Right lobe of liver (tissue), 6 donors: ENCODE results near the gene CCDC112. TPM values are rescaled to one million over a fixed set of nuclear protein-coding genes. Genes with fewer than 3 reads are reported as not detected.

Experiments used
- ATAC-seq, 4 donors: fragments of 200-7000 bp; cut with Tn5 transposase; one replicate each; pipeline ENCODE4 v1.9.1; 2020; ENCODE audit warnings: mild to moderate bottlenecking in 4 of 4, moderate library complexity in 4 of 4
- DNase-seq, 3 donors: peaks; one replicate each; pipeline ENCODE4 v3.0.0-alpha.2; 2020
- H3K27ac ChIP-seq, 3 donors: fragments of 200-600 bp; one replicate each; pipeline ENCODE4 v1.8.0; 2022
- H3K27me3 ChIP-seq, 2 donors: fragments of 200-600 bp; one replicate each; pipeline ENCODE4 v1.8.0; 2022
- H3K36me3 ChIP-seq, 4 donors: fragments of 200-600 bp; sonication (generic) in 1 of 4; one replicate each; pipeline versions ENCODE4 v1.5.1 to v1.8.0; 2017 to 2022; ENCODE audit warnings: control low read depth in 1 of 4
- H3K4me1 ChIP-seq, 4 donors: fragments of 200-600 bp; sonication (generic) in 1 of 4; one replicate each; pipeline versions ENCODE4 v1.5.1 to v1.8.0; 2017 to 2022; ENCODE audit warnings: control low read depth in 1 of 4
- H3K4me3 ChIP-seq, 3 donors: fragments of 200-600 bp; one replicate each; pipeline ENCODE4 v1.8.0; 2022
- H3K9me3 ChIP-seq, 4 donors: fragments of 200-600 bp; sonication (generic) in 1 of 4; one replicate each; pipeline versions ENCODE4 v1.5.1 to v1.8.0; 2017 to 2022; ENCODE audit warnings: control low read depth in 1 of 4
- POLR2A ChIP-seq: fragments of 450-650 bp; IDR thresholded peaks from one replicate; pipeline ENCODE4 v1.6.1; 2017; ENCODE audit warnings: antibody characterized with exemption, mild to moderate bottlenecking
- WGBS: methylation state at CpG from one replicate; pipeline ENCODE4 v1.1.6; 2018; ENCODE audit warnings: low coverage, low lambda C conversion rate; ENCODE audit not compliant: insufficient coverage; ENCODE audit errors: missing lambda C conversion rate; 5-methylcytosine and 5-hydroxymethylcytosine counted together
- intact Hi-C, 2 donors: fragments of 100-400 bp; cut with DNase I; formaldehyde crosslinking; loops; one replicate each; pipeline versions ENCODE4 v1.11.2 to v1.14.1; 2022
- long read RNA-seq: library from polyadenylated mRNA; unstranded; transcript quantifications from one replicate; pipeline ENCODE4 v2.0.0, GENCODE V29; 2019
- total RNA-seq, 6 experiments: library from RNA; depleted of rRNA in 2 of 6; stranded (reverse); fragments of >200 nt in 2 of 6; fragmentation: NEBNext Ultra II Directional in 3 of 6; extraction: Animal tissue kit (Norgen Biotek cat#: 25700) in 3 of 6; gene quantifications; one replicate each; pipeline versions ENCODE4 v1.1.0 to v1.2.4, GENCODE V29; 2016 to 2023
- TF ChIP-seq, protein P1 (sequence below), 4 donors: fragments of 200-600 bp in 3 of 4; fragments of 450-650 bp in 1 of 4; IDR thresholded peaks; one replicate each; pipeline versions ENCODE4 v1.5.1 to v1.8.0; 2016 to 2022; ENCODE audit warnings: antibody characterized with exemption in 4 of 4, mild to moderate bottlenecking in 2 of 4
- donor health status: DM: no; HTN: yes; CAD: no.
- donor health status: DM: no; HTN: no; CAD: no.
- donor health status: DM: no; HTN: no; CAD: no.
- donor health status: DM: no; HTN: yes; CAD: no.
- donor health status: DM: no; HTN: yes; CAD: no.

CCDC112 gene, protein sequence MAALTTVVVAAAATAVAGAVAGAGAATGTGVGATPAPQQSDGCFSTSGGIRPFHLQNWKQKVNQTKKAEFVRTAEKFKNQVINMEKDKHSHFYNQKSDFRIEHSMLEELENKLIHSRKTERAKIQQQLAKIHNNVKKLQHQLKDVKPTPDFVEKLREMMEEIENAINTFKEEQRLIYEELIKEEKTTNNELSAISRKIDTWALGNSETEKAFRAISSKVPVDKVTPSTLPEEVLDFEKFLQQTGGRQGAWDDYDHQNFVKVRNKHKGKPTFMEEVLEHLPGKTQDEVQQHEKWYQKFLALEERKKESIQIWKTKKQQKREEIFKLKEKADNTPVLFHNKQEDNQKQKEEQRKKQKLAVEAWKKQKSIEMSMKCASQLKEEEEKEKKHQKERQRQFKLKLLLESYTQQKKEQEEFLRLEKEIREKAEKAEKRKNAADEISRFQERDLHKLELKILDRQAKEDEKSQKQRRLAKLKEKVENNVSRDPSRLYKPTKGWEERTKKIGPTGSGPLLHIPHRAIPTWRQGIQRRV
- total RNA-seq, result 1 to 10 TPM in 2 of 6 experiments, under 1 TPM in 4; 0.49 to 1.8 (median 0.93) TPM
- long read RNA-seq, partial matches to known transcripts, result 1 of 1 reads
- long read RNA-seq, other reads (novel, unspliced or antisense), result 0 of 1 reads

DNA sequence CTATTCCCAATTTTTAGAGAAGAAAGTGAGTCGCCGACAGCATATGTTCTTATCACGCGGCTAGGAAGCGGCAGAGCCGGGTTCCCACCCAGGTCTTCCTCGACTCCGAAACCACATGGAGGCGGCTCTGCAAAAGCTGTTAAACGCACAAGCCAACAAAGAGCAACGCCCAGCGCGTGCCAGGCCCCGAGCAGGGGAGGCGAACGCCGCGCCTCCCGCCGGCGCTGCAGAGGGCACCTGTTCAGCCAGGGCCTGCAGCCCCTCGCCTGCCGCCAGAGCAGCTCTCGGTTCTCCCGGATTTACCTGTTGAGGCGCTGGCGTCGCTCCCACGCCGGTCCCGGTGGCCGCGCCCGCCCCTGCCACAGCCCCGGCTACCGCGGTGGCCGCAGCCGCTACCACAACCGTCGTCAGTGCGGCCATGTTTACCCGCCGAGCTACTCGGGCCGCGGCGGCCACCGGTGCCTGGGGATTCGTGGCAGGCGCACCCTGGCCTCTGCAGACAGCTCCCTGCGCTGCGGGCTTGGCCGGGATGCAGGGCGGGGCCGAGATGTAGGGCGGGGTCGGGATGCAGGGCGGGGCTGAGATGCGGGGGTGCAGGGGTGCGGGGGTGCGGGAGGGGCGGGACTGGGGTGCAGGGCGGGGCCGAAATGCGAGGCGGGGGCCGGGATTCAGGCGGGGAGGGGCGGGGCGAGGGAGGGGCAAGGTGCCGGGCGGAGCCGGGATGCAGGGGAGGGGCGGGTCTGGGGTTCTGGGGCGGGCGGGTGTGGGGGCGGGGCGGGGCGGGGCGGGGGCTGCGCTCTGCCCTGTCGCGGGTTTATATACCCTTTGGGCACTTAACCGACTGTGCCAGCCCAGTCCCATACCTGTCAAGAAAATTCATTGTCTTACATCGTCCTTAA, at the start of gene CCDC112:
TSS of gene CCDC112 (minus strand) at position 531 of the 899 bp plus-strand sequence. CDS start at position 420, 111 bp downstream.
- intact Hi-C loops, result no loop called here
- TF ChIP-seq, protein P1, sequence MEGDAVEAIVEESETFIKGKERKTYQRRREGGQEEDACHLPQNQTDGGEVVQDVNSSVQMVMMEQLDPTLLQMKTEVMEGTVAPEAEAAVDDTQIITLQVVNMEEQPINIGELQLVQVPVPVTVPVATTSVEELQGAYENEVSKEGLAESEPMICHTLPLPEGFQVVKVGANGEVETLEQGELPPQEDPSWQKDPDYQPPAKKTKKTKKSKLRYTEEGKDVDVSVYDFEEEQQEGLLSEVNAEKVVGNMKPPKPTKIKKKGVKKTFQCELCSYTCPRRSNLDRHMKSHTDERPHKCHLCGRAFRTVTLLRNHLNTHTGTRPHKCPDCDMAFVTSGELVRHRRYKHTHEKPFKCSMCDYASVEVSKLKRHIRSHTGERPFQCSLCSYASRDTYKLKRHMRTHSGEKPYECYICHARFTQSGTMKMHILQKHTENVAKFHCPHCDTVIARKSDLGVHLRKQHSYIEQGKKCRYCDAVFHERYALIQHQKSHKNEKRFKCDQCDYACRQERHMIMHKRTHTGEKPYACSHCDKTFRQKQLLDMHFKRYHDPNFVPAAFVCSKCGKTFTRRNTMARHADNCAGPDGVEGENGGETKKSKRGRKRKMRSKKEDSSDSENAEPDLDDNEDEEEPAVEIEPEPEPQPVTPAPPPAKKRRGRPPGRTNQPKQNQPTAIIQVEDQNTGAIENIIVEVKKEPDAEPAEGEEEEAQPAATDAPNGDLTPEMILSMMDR (IDR thresholded peaks at IDR 0.05), result no peak
- TF ChIP-seq POLR2A, result no peak
- H3K27ac ChIP-seq, result no peak within 1 kb of the TSS
- 1% methylated on average over 44 of the region's 86 CpGs for WGBS
- peak within 1 kb of the TSS; percentile 82 to 85 (median 85) for H3K4me3 ChIP-seq
- no peaks in the 10 kb centered on the region for H3K9me3 ChIP-seq
- H3K4me1 ChIP-seq, result peaks cover 0 to 9% (median 0%) of the 10 kb centered on the region in 4 donors
- H3K27me3 ChIP-seq, result no peaks in the 10 kb centered on the region
- H3K36me3 ChIP-seq, result no peaks in the 10 kb centered on the region
- ATAC-seq (peak; percentile 91 to 97 (median 95)), DNase-seq (peak; percentile 82 to 88 (median 83))

DNA sequence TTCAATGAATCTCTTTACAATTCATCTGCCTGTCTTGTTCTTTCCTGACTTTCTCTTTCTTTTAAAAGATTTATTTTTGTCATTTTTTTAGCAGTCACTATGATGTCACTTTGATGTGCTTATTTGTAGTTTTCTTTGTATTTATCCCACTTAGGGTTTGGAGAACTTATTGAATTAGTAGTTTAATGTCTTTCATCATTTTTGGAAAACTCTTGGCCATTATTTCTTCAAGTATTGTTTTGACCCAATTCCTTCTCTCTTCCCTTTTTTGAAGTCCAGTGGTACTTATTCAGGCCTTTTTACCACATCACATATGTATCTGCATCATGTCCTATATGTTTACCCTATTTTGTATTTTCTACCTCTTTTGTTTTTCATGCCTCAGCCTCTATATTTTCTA, 48.9 kb upstream of the CCDC112 start:
- no peaks in the 10 kb centered on the region for H3K36me3 ChIP-seq
- intact Hi-C loops, result no loop called here
- TF ChIP-seq, protein P1 (IDR thresholded peaks at IDR 0.05), result no peak
- H3K27me3 ChIP-seq, result no peaks in the 10 kb centered on the region
- no peaks in the 10 kb centered on the region for H3K9me3 ChIP-seq
- no peak for DNase-seq
- ATAC-seq, result no peak
- peaks cover 0 to 17% (median 3%) of the 10 kb centered on the region in 4 donors for H3K4me1 ChIP-seq
- H3K4me3 ChIP-seq, result no peak overlapping the region
- no peak overlapping the region for H3K27ac ChIP-seq

DNA sequence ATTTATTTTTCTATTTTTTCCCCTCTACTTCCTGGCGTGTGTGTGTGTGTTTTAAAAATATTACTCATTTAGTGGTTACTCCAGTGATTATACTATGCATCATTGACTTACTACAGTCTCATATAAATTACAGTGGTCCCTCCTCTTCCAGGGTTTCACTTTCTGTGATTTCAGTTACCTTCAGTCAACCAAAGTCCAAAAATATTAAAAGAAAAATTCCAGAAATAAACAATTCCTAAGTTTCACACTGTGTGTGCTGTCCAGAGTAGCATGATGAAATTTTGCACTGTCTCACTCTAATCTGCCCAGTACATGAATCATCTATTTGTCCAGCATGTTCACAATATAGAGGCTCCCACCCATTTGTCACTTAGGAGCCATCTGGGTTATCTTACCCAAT, 47.4 kb upstream of the CCDC112 start:
- no peaks in the 10 kb centered on the region for H3K36me3 ChIP-seq
- H3K27ac ChIP-seq, result no peak overlapping the region
- H3K9me3 ChIP-seq, result no peaks in the 10 kb centered on the region
- no peak for DNase-seq
- intact Hi-C loops, result no loop called here
- 22% methylated on average over 1 of the region's 1 CpG for WGBS
- peak in 2 of 4 donors; percentile 63 to 93 for ATAC-seq
- no peak overlapping the region for H3K4me3 ChIP-seq
- TF ChIP-seq, protein P1 (IDR thresholded peaks at IDR 0.05), result no peak
- TF ChIP-seq POLR2A, result no peak
- H3K4me1 ChIP-seq, result peaks cover 0 to 8% (median 3%) of the 10 kb centered on the region in 4 donors
- H3K27me3 ChIP-seq, result no peaks in the 10 kb centered on the region

DNA sequence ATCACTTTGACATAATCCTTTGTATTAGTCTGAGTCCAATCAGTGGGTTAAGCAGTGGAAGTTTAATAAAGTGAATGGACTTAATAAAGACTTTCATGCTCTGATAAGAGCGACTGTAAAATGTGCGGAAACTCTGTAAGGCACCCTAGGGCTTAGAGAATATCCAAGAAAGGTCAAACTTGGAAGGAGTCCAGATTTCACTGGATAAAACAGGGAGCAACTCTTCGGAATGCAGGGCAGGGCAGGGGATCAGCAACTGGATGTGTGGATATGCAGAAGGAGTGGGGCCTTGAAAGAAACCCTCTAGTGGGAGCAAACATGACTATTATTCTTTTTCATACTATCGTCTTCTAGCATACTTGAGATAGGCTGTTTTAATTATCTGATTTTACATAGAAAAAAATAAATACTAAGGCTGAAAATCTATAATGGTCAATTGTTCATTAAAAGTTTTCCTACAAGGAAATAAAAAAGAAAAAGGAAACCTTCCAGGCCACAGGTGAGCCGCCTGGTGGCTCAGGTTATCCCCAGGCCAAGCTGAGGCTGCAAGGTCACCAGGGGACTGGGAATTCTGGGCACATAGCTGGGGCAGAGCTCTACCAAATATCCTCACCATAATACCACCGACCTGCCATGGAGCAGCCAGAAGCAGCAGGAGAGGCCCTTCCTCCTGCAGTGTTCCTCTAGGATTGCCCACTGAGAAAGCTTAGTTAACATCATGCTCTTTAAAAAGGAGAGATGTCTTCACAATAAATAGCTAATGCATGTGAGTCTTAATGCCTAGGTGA, 46.3 kb upstream of the CCDC112 start:
- Histone ChIP-seq H3K36me3 (no peaks in the 10 kb centered on the region), H3K27me3 (no peaks in the 10 kb centered on the region), H3K4me3 (no peak overlapping the region), H3K4me1 (peaks cover 0 to 4% (median under 1%) of the 10 kb centered on the region in 4 donors), H3K9me3 (no peaks in the 10 kb centered on the region), H3K27ac (no peak overlapping the region)
- DNase-seq (no peak), ATAC-seq (no peak)
- WGBS, result 86% methylated on average over 6 of the region's 6 CpGs
- TF ChIP-seq, protein P1 (IDR thresholded peaks at IDR 0.05), result no peak
- TF ChIP-seq POLR2A, result no peak
- intact Hi-C loops, result no loop called here
